CD4-positive, alpha-beta T cell treated with Interferon alpha-2 for 1 hour (primary cell): Measurements from ENCODE around the gene RIPOR1.

Source experiments
- DNase-seq, 2 donors: peaks; one replicate each; pipeline ENCODE4 v3.0.0-alpha.2; 2020 to 2022

Gene RIPOR1

DNA sequence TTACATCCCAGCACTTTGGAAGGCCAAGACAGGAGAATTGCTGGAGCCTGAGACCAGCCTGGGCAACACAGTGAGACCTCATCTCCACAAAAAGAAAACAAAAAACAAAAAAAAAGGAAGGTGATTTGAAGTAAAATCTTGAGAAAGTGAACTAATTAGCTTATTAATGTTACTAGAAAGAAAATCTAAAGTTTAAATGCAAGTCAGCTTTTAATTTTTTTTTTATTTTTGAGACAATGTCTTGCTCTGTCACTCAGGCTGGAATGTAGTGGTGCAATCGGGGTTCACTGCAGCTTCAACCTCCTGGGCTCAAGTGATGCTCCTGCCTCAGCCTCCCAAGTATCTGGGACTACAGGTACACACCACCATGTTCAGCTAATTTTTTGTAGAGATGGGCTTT lies 30.2 kb downstream of the RIPOR1 start:
- no peak for DNase-seq

- DNase-seq, result no peak
These were observed 32.3 kb downstream of the RIPOR1 start for GRCh38 chr16:67560827-67561342.

DNA sequence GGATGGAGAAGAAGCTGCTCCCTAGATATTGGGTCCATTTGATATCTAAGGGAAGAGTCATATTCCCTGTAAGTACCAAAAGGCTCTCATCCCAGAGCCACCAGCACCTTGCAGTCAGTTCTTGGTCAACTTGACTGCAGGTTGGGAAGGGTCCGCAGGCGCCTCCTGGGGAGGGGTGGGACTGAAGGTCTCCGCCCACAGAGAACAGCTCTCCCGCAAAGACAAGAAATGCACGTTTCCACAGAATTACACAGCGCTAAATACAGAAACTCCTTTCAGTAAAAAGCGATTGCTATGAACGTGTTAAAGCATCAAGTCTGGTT lies 32.8 kb downstream of the RIPOR1 start:
- DNase-seq, result no peak

- peak; percentile 98 for DNase-seq
These were observed 33.3 kb downstream of the RIPOR1 start for GRCh38 chr16:67561824-67562525.

DNA sequence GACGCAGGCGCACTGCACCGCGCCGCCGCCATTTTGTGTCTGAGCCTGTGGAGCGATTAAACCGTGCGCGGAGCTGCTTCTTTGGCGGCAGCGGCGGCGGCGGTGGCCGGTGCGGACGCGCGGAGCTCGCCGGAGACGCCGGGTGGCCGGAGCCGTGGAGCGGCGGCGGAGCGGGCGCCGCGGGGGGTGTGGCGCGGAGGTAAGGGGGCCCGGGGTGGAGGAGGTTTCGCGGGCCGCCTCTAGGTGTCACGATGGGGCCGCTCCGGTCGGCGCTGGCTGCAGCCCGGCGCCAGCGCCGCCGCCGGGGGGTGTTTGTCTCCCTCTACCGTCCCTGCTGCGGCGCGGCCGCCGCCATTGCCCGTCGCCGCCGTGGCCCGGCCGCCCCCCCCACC lies 33.9 kb downstream of the RIPOR1 start, which contains the start of gene CTCF:
Gene CTCF, plus strand, starts transcription at position 1 of the 392 bp plus-strand sequence. CDS start 48,307 bp downstream, outside the sequence.
- DNase-seq, result peak; percentile 87 to 91

DNA sequence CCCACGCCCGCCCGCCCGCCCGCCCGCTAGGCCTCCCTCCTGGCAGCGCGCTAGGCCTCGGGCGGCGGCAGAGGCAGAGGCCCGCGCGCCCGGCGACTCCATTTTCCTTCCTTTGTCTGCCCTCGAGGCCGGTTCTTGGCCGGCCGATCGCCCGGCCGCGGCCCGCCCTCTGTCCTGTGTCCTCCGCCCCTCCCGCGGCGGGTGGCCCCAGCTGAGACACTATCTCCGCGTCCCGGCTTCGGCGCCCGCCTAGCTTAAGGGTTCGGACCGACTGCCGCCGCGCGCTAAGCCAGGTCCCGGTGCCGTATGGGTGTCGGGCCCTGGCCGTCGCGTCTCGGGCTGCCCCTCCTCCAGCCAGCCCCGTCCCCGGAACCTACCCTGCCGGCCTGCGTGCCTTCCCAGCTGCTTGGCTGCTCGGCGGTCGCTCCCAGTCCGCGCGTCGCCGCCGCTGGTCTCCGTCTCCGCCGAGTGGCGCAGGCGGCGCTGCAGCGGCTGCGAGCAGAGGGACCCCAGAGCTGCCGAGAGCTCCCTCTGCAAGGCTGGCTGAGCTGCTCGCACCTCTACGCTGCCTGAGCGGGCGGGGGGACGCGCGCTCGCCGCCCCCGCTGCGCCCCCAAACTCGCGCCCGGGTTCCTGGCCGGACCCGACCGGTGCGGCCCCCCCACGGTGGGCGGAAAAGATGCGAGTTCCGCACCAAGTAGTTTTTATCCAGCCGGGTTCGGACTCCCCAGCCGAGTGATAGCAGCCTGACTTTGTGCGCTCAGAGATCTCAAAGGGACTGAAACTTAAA lies 34.5 kb downstream of the RIPOR1 start:
- peak; percentile 61 to 67 for DNase-seq

DNA sequence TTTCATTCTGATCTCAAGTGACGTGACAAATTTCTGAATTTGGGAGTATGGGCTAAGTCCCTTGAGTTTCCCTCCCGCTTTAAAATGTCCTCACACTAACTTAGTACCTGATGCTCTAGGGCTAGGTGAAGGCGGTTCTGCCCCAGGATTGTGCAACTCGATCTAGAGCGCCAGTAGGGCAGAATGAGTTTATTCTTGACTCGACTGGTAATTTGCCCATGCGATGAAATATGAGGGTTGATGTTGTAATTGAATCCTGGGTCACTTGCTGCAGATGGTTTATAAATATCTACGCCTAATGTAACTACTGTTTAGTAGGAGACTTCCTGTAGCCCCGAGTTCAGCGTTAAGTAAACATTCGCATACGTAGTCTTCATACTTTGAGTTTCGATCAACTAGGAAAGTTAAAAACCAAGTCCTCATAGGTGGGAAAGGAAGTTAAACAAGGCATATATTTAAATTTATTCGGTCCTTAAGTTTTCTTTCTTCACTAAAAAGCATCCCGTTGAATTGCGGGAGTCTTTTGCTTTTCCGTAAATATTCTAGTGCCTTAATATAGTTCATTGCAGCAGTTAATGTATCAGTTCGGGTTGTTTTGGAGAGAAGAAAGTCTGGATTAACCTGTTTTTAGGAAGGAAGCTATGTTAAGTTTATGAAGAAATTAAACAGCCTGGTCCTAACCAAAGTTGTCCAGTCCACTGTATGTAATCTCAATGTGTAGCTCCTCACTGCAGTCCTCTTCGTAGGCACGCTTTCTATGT lies 35.3 kb downstream of the RIPOR1 start:
- peak in 1 of 2 donors; percentile 55 for DNase-seq

GRCh38 chr16:67565470-67566100 lies 37.0 kb downstream of the RIPOR1 start:
- DNase-seq, result no peak

DNA sequence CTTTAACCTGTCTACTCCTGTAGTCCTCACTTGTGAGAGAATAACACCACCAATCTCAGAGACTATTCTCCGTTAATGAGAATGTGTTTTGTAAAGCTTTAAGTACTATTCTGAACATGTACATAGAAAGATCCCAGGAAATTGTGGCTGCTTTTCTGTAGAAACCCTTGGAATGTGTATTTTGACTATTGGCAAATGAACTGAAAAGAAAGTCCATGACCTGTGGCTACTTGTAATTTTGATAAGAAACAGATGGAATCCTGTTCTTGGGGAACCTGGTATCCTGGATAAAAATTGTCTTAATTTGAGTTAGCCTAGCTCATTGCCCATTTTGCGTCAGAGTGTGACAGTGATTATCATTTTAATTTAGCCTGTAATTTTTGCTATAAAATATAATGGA lies 42.8 kb downstream of the RIPOR1 start:
- DNase-seq, result no peak

GRCh38 chr16:67571981-67572431 lies 43.4 kb downstream of the RIPOR1 start:
- DNase-seq, result no peak

GRCh38 chr16:67579686-67580085 lies 51.1 kb downstream of the RIPOR1 start:
- no peak for DNase-seq

DNA sequence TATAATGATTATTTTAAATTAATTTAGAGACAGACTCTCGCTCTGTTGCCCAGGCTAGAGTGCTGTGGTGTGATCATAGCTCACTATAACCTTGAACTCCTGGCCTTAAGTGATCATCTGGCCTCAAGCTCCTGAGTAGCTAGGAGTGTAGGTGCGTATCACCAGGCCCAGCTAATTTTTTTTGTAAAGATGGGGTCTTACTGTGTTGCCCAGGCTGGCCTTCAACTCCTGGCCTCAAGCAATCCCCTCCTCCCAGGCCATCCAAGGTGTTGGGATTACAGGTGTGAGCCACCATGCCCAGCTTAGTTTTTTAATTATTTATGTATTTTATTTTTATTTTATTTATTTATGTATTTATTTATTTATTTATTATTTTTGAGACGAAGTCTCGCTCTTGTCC lies 51.6 kb downstream of the RIPOR1 start:
- DNase-seq, result no peak

- no peak for DNase-seq
These were observed 64.7 kb downstream of the RIPOR1 start for GRCh38 chr16:67593288-67593687.

GRCh38 chr16:67593701-67594100 lies 65.1 kb downstream of the RIPOR1 start:
- DNase-seq, result no peak

DNA sequence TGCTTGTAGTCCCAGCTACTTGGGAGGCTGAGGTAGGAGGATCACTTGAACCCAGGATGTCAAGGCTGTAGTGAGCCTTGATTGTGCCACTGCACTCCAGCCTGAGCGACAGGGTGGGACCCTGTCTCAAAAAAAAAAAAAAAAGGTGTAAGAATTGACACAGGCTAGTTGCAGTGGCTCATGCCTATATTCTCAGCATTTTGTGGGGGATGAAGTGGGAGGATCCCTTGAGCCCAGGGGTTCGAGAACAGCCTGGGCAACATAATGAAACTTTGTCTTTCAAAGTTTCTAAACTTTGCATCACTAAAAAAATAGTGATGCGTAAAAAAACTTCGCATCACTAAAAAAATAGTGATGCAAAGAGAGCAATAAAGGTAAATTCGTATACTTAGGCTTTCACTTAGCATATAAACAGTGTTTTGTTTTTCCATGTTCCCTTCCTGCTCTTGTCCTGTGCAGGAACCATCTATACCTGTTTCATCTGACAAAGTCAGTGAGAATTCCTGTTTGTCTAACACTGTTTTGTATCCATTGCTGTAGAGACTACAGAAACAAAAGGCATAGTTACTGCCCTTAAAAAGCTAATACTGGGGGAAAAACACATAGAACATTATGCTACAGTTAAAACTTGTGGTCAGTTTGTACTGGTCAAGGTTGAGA lies 65.8 kb downstream of the RIPOR1 start:
- DNase-seq, result no peak

GRCh38 chr16:67594956-67595355 lies 66.3 kb downstream of the RIPOR1 start:
- no peak for DNase-seq
